Thoracic aorta (tissue), 2 donors: ENCODE measurements around the gene MIPEP. TPM values are rescaled to one million over a fixed set of nuclear protein-coding genes. Genes with fewer than 3 reads are reported as not detected.
"Not testable (repeated sequence)": the region's sequence is repeated elsewhere in the genome, so short reads cannot be mapped to it uniquely, and the experiment has no call there.

Experiments used
- ATAC-seq: fragments of 150-250 bp; one replicate; pipeline ENCODE4 v1.8.0; 2017; ENCODE audit warnings: low read depth; ENCODE audit not compliant: insufficient number of reproducible peaks, low FRiP score
- DNase-seq: peaks from one replicate; pipeline ENCODE4 v3.0.0-alpha.2; 2020; ENCODE audit warnings: low spot score
- H3K27ac ChIP-seq, 2 donors: fragments of 200-600 bp; sonication (generic); 1 replicate in 1 of 2; 2 replicates in 1 of 2; pipeline ENCODE4 v1.5.1; 2016; ENCODE audit warnings: mild to moderate bottlenecking in 2 of 2, moderate library complexity in 2 of 2
- H3K27me3 ChIP-seq: fragments of 200-600 bp; sonication (generic); replicated peaks from 2 replicates; pipeline ENCODE4 v1.6.0; 2016; ENCODE audit warnings: mild to moderate bottlenecking; ENCODE audit not compliant: insufficient read depth
- H3K36me3 ChIP-seq: fragments of 200-600 bp; sonication (generic); one replicate; pipeline ENCODE4 v1.5.1; 2016
- H3K4me1 ChIP-seq, 2 donors: fragments of 200-600 bp; sonication (generic); 1 replicate in 1 of 2; 2 replicates in 1 of 2; pipeline versions ENCODE4 v1.5.1 to v1.6.0; 2016; ENCODE audit warnings: low read depth in 2 of 2, mild to moderate bottlenecking in 1 of 2; ENCODE audit not compliant: control insufficient read depth in 1 of 2
- H3K4me3 ChIP-seq: fragments of 200-600 bp; sonication (generic); 2 replicates; pipeline ENCODE4 v1.5.1; 2016; ENCODE audit warnings: mild to moderate bottlenecking
- H3K9me3 ChIP-seq: fragments of 200-600 bp; sonication (generic); 2 replicates; pipeline ENCODE4 v1.5.1; 2016
- total RNA-seq, 2 donors: library from RNA; depleted of rRNA; stranded (reverse); fragments of >200 nt; gene quantifications; one replicate each; pipeline versions ENCODE4 v1.1.0 to v1.2.3, GENCODE V29; 2016
- TF ChIP-seq, protein P1 (sequence below): fragments of 200-600 bp; sonication (generic); IDR thresholded peaks from one replicate; pipeline ENCODE4 v1.5.1; 2019; ENCODE audit warnings: antibody characterized with exemption

Gene MIPEP
- total RNA-seq, 2 donors from 2014 or later, result 11.6 to 12.0 TPM

DNA sequence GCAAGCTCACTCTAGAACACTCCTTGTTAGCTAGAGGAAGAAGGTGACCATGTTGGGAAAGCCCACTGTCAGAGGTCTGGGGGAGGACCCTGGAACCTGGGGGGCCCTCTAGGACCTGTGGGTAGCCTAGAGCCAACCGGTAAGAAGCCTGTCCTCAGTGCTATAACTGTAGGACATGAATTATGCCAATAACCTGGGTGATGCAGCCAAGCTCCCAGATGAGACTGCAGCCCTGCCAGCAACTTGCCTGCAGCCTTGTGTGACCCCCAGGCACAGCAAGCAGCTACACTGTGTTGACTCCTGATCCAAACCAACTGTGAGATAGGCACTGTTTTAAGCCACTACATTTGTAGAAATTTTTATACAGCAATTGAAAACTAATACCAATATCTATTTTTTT is 122.3 kb downstream of the MIPEP start:
- H3K27ac ChIP-seq, result no peak overlapping the region
- no peak for ATAC-seq
- H3K9me3 ChIP-seq, result no peaks in the 10 kb centered on the region
- no peaks in the 10 kb centered on the region for H3K4me1 ChIP-seq
- TF ChIP-seq, protein P1, sequence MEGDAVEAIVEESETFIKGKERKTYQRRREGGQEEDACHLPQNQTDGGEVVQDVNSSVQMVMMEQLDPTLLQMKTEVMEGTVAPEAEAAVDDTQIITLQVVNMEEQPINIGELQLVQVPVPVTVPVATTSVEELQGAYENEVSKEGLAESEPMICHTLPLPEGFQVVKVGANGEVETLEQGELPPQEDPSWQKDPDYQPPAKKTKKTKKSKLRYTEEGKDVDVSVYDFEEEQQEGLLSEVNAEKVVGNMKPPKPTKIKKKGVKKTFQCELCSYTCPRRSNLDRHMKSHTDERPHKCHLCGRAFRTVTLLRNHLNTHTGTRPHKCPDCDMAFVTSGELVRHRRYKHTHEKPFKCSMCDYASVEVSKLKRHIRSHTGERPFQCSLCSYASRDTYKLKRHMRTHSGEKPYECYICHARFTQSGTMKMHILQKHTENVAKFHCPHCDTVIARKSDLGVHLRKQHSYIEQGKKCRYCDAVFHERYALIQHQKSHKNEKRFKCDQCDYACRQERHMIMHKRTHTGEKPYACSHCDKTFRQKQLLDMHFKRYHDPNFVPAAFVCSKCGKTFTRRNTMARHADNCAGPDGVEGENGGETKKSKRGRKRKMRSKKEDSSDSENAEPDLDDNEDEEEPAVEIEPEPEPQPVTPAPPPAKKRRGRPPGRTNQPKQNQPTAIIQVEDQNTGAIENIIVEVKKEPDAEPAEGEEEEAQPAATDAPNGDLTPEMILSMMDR, result no peak
- H3K27me3 ChIP-seq, result no peaks in the 10 kb centered on the region
- no peaks in the 10 kb centered on the region for H3K36me3 ChIP-seq
- DNase-seq, result no peak
- H3K4me3 ChIP-seq, result no peak overlapping the region

DNA sequence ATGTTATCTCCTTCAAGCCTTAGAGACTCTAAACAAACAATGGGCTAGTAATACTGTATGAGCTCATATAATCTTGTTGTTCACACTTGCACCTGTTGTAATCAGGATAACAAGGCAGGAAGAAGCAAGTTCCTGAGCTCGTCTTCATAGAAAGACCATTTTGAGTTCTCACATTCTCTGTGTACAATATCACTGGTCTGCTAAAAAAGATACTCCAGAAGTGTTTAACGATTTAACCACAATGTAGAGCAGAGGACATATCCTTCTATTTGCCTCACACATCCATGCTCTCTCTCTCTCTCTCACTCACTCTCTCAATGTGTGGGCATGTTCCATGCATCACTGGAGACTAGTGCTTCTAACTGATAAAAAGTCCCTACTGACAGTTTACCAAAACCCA is 122.9 kb downstream of the MIPEP start:
- ATAC-seq (no peak), DNase-seq (no peak)
- H3K36me3 ChIP-seq, result no peaks in the 10 kb centered on the region
- no peaks in the 10 kb centered on the region for H3K9me3 ChIP-seq
- TF ChIP-seq, protein P1, result no peak
- no peaks in the 10 kb centered on the region for H3K27me3 ChIP-seq
- no peak overlapping the region for H3K4me3 ChIP-seq
- no peak overlapping the region for H3K27ac ChIP-seq
- no peaks in the 10 kb centered on the region for H3K4me1 ChIP-seq

DNA sequence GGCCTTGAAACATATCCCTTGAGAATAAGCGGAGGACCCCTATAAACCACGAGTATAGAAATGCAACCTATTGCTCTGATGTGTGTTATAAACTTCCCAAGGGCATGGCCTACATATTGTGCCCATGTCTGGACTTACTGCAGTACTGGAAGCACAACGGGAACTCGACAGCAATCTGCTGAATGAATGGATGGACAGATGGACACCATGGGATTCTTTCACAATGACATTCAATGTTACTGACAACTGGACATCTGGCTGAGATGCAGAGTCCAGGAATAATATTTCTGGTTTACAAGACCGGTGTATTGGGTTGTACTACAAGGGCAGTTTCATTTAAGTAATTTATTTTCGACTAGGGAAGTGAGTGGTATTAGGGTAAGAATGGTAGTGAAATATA is 123.7 kb downstream of the MIPEP start:
- H3K36me3 ChIP-seq, result no peaks in the 10 kb centered on the region
- H3K27me3 ChIP-seq, result no peaks in the 10 kb centered on the region
- DNase-seq, result no peak
- H3K9me3 ChIP-seq, result no peaks in the 10 kb centered on the region
- no peaks in the 10 kb centered on the region for H3K4me1 ChIP-seq
- H3K27ac ChIP-seq, result no peak overlapping the region
- ATAC-seq, result no peak
- TF ChIP-seq, protein P1, result no peak
- H3K4me3 ChIP-seq, result no peak overlapping the region

DNA sequence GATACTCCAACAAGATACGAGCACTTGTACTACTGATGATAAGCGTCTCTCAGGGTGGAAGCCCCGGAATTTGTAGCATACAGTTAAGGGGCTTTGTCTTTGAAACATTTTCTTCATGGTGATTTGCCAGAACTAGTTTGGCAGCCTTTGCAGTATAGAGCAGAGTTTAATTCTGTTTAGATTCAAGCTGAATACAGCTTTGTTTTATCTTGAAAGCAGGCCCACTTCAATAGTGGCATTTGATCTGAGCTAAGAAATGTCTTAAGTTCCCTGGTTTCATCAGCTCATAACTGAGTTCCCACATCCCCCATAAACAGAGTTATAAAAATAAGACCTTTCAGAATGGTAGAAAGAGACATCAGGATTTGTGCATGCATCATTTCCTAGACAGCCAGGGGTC is 125.9 kb downstream of the MIPEP start:
- Histone ChIP-seq H3K36me3 (no peaks in the 10 kb centered on the region), H3K9me3 (no peaks in the 10 kb centered on the region), H3K27ac (no peak overlapping the region), H3K27me3 (no peaks in the 10 kb centered on the region), H3K4me1 (peaks cover 0 to 12% of the 10 kb centered on the region in 2 donors), H3K4me3 (no peak overlapping the region)
- DNase-seq, result no peak
- ATAC-seq, result no peak
- TF ChIP-seq, protein P1, result no peak

DNA sequence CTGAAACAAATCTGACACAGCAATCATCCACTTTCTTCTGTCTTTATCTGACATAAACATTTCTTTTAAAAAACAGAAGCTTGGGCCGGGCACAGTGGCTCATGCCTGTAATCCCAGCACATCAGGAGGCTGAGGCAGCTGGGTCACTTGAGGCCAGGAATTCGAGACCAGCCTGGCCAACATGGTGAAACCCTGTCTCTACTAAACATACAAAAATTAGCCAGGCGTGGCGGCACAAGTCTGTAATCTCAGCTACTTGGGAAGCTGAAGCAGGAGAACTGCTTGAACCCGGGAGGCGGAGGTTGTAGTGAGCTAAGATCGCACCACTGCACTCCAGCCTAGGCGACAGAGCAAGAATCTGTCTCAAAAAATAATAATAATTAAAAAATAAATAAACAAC is 127.4 kb downstream of the MIPEP start:
- not testable (repeated sequence) for H3K4me3 ChIP-seq, ATAC-seq, H3K27me3 ChIP-seq, H3K27ac ChIP-seq, DNase-seq, H3K36me3 ChIP-seq, H3K9me3 ChIP-seq
- peaks cover 3 to 17% of the 10 kb centered on the region in 2 donors for H3K4me1 ChIP-seq

DNA sequence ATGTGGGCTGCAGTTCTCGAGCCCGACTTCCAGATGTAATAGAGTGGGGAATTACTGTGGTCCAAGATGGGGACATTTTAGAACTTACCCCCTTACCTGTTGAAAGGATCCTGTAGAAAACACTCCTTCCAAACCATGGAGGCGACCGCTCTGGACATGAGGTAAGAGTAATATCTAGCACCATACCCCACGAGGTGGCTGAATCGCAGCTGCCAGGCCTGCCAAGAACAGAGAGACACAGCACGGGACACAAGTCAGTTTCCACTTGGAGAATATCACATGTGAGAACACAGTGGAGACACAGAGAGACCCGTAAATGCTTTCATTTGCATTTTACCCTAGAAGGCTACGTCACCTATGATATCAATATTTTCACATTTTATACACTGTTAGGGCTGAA is 129.2 kb downstream of the MIPEP start:
- no peak overlapping the region for H3K27ac ChIP-seq
- DNase-seq (no peak), ATAC-seq (no peak)
- no peaks in the 10 kb centered on the region for H3K36me3 ChIP-seq
- no peaks in the 10 kb centered on the region for H3K27me3 ChIP-seq
- H3K4me3 ChIP-seq, result no peak overlapping the region
- H3K9me3 ChIP-seq, result no peaks in the 10 kb centered on the region
- TF ChIP-seq, protein P1, result no peak
- H3K4me1 ChIP-seq, result peaks cover 3 to 20% of the 10 kb centered on the region in 2 donors
